ENCODE results near the gene ACVR1B. TPM values are rescaled to one million over a fixed set of nuclear protein-coding genes. Genes with fewer than 3 reads are reported as not detected.

ACVR1B gene
- total RNA-seq: 1 to 10 TPM; 7.5 to 8.6 TPM

- no peaks in the 10 kb centered on the region for H3K36me3 Mint-ChIP-seq (ENCODE audit: low read depth)
- peak within 1 kb of the TSS; percentile 86 for H3K4me3 Mint-ChIP-seq
- intact Hi-C loops (cut with micrococcal nuclease): loop anchor here (1.0 kb wide), 1 partner anchor 20 kb away; no protein-coding TSS in a partner anchor
- H3K4me1 Mint-ChIP-seq (ENCODE audit: low read depth): peaks cover 35% of the 10 kb centered on the region
- ChIA-PET POLR2A (interaction anchor here (1.1 to 1.4 kb wide), 2 partner anchors 11 to 19 kb away, joined by 4 read pairs; no protein-coding TSS in a partner anchor), CTCF (interaction anchor here (0.6 to 4.1 kb wide), 5 partner anchors 11 to 28 kb away, joined by 3 to 21 read pairs (median 6); no protein-coding TSS in a partner anchor)
- H3K9me3 Mint-ChIP-seq: no peaks in the 10 kb centered on the region
- ATAC-seq (peak; percentile 97), DNase-seq (peak; percentile 92)
- peaks cover 8% of the 10 kb centered on the region for H3K27me3 Mint-ChIP-seq
- no peak for TF ChIP-seq CTCF (IDR thresholded peaks at IDR 0.05)
- H3K27ac Mint-ChIP-seq: peak within 1 kb of the TSS; percentile 69
These were observed at the start of gene ACVR1B for GRCh38 chr12:51951199-51951842. TSS of gene ACVR1B (plus strand) at chr12:51951699. CDS start at chr12:51951744, 45 bp downstream.

DNA sequence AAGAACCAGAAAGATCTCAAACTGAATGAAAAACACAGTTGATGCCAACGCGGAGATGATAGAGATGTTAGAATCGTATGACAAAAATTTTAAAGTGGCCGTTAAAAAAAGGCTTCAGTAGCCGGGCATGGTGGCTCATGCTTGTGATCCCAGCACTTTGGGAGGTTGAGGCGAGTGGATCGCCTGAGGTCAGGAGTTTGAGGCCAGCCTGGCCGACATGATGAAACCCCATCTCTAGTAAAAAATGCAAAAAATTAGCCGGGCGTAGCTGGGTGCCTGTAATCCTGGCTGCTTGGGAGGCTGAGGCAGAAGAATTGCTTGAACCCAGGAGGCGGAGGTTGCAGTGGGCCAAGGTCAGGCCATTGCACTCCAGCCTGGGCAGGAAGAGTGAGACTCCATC, 49.6 kb upstream of the ACVR1B start:
- no peak for ATAC-seq
- H3K4me3 Mint-ChIP-seq: no peak overlapping the region
- no peaks in the 10 kb centered on the region for H3K36me3 Mint-ChIP-seq (ENCODE audit: low read depth)
- intact Hi-C loops (cut with micrococcal nuclease): no loop called here
- TF ChIP-seq CTCF (IDR thresholded peaks at IDR 0.05): no peak
- H3K27me3 Mint-ChIP-seq: peaks cover 8% of the 10 kb centered on the region
- H3K27ac Mint-ChIP-seq: no peak overlapping the region
- H3K9me3 Mint-ChIP-seq: no peaks in the 10 kb centered on the region
- ChIA-PET CTCF (no interaction called here), POLR2A (no interaction called here)
- DNase-seq: no peak
- H3K4me1 Mint-ChIP-seq (ENCODE audit: low read depth): no peaks in the 10 kb centered on the region

GRCh38 chr12:51904951-51905470, 46.5 kb upstream of the ACVR1B start:
- ChIA-PET CTCF (interaction anchor here (0.7 to 1.1 kb wide), 2 partner anchors 18 to 30 kb away, joined by 3 to 4 read pairs; no protein-coding TSS in a partner anchor), POLR2A (no interaction called here)
- no peak overlapping the region for H3K4me3 Mint-ChIP-seq
- ATAC-seq: no peak
- no peak overlapping the region for H3K27ac Mint-ChIP-seq
- H3K27me3 Mint-ChIP-seq: peaks cover 22% of the 10 kb centered on the region
- no peak for TF ChIP-seq CTCF (IDR thresholded peaks at IDR 0.05)
- no peaks in the 10 kb centered on the region for H3K36me3 Mint-ChIP-seq (ENCODE audit: low read depth)
- intact Hi-C loops (cut with micrococcal nuclease): no loop called here
- DNase-seq: no peak
- no peaks in the 10 kb centered on the region for H3K9me3 Mint-ChIP-seq
- no peaks in the 10 kb centered on the region for H3K4me1 Mint-ChIP-seq (ENCODE audit: low read depth)

GRCh38 chr12:51905471-51906429, 45.7 kb upstream of the ACVR1B start:
- Mint-ChIP-seq H3K4me3 (no peak overlapping the region), H3K4me1 (ENCODE audit: low read depth) (no peaks in the 10 kb centered on the region), H3K27me3 (peaks cover 22% of the 10 kb centered on the region), H3K27ac (no peak overlapping the region), H3K9me3 (no peaks in the 10 kb centered on the region), H3K36me3 (ENCODE audit: low read depth) (no peaks in the 10 kb centered on the region)
- TF ChIP-seq CTCF (IDR thresholded peaks at IDR 0.05): no peak
- intact Hi-C loops (cut with micrococcal nuclease): no loop called here
- ATAC-seq (no peak), DNase-seq (no peak)
- POLR2A ChIA-PET: interaction anchor here (0.6 kb wide), 1 partner anchor 375 kb away, joined by 3 read pairs; no protein-coding TSS in a partner anchor
- CTCF ChIA-PET: interaction anchor here (0.9 to 1.1 kb wide), 3 partner anchors 10 to 30 kb away, joined by 3 to 4 read pairs (median 4); no protein-coding TSS in a partner anchor

Data from activated CD8-positive, alpha-beta T cell treated with anti-CD3 and anti-CD28 coated beads for 36 hours (primary cell).